K562 (cell line): ENCODE measurements around the gene HOXB1. TPM values are rescaled to one million over a fixed set of nuclear protein-coding genes. Genes with fewer than 3 reads are reported as not detected.
A peak's percentile ranks its signal among the peaks of the same experiment; 100 is the strongest.

Experiments used
- BHLHE40 ChIP-seq: IDR thresholded peaks from 2 replicates; pipeline ENCODE4 v1.6.1; 2011; ENCODE audit warnings: low read length, improper control_type of control experiment
- CXXC5 ChIP-seq: fragments of 250-450 bp; sonication (Bioruptor Pico); IDR thresholded peaks from 2 replicates; pipeline ENCODE4 v1.8.0; 2022; ENCODE audit warnings: inconsistent platforms, mild to moderate bottlenecking, moderate library complexity
- EP400 ChIP-seq: fragments of 450-650 bp; IDR thresholded peaks from 2 replicates; pipeline ENCODE4 v1.6.1; 2017; ENCODE audit warnings: antibody characterized with exemption, mild to moderate bottlenecking, moderate library complexity
- HMGN3 ChIP-seq: IDR thresholded peaks from 2 replicates; pipeline ENCODE4 v1.6.1; 2011; ENCODE audit warnings: borderline replicate concordance, low read depth, mild to moderate bottlenecking, mixed read lengths, low read length; ENCODE audit not compliant: insufficient read length; ENCODE audit errors: extremely low read depth
- NEUROD1 ChIP-seq: fragments of 150-350 bp; IDR thresholded peaks from 2 replicates; pipeline ENCODE4 v1.6.1; 2014; ENCODE audit warnings: borderline replicate concordance, low read length, low read depth; ENCODE audit not compliant: partially characterized antibody
- NRF1 ChIP-seq, 2 experiments: fragments of 450-650 bp; IDR thresholded peaks in 1 of 2; conservative IDR thresholded peaks in 1 of 2; 2 replicates each; pipeline ENCODE4 v1.6.1; 2014; ENCODE audit warnings: mild to moderate bottlenecking in 2 of 2
- POLR2B ChIP-seq: fragments of 450-650 bp; IDR thresholded peaks from 2 replicates; pipeline ENCODE4 v1.6.1; 2018; ENCODE audit warnings: low read depth; ENCODE audit not compliant: partially characterized antibody
- RBFOX2 ChIP-seq: fragments of 200-400 bp; formaldehyde crosslinking; IDR thresholded peaks from 2 replicates; pipeline ENCODE4 v1.6.1; 2017; ENCODE audit warnings: low read depth, mild to moderate bottlenecking, low read length, moderate library complexity
- SAFB ChIP-seq: fragments of 200-400 bp; formaldehyde crosslinking; IDR thresholded peaks from 2 replicates; pipeline ENCODE4 v1.6.1; 2017; ENCODE audit warnings: low read depth, low read length, borderline replicate concordance
- TARDBP ChIP-seq: fragments of 450-650 bp; IDR thresholded peaks from 2 replicates; pipeline ENCODE4 v1.6.1; 2016
- ZFX ChIP-seq: sonication (generic); formaldehyde crosslinking; IDR thresholded peaks from 2 replicates; pipeline ENCODE4 v1.8.0; 2022; ENCODE audit warnings: mild to moderate bottlenecking, missing genetic modification reagents, moderate library complexity
- polyA plus RNA-seq, 8 experiments: library from polyadenylated mRNA; depleted of rRNA in 4 of 8; stranded (reverse) in 5 of 8; unstranded in 3 of 8; fragments of >200 nt; fragmentation: Nextera tagmentation in 2 of 8; fragmentation: Illumina TruSeq in 1 of 8; extraction: Ambion mirVana in 2 of 8; extraction: Trizol in 1 of 8; gene quantifications; 2 replicates each; pipeline versions ENCODE4 v1.2.1 to v1.2.3, GENCODE V29; 2011 to 2014; ENCODE audit warnings: inconsistent platforms in 1 of 8, missing spikeins in 1 of 8
- total RNA-seq, 7 experiments: library from RNA; depleted of rRNA in 6 of 7; stranded (reverse); fragments of >200 nt in 6 of 7; fragmentation: Illumina TruSeq in 2 of 7; extraction: Trizol in 2 of 7; gene quantifications; 2 replicates each; pipeline versions ENCODE4 v1.2.1 to v1.2.3, GENCODE V29; 2011 to 2021; ENCODE audit warnings: low replicate concordance in 1 of 7
- TF ChIP-seq, protein P1 (sequence below), 2 experiments: fragments of 450-650 bp; IDR thresholded peaks; 2 replicates each; pipeline ENCODE4 v1.6.1; 2018; ENCODE audit warnings: mild to moderate bottlenecking in 2 of 2, low read depth in 1 of 2; ENCODE audit not compliant: partially characterized antibody in 2 of 2
- TF ChIP-seq, protein P2 (sequence below), 2 experiments: IDR thresholded peaks in 1 of 2; conservative IDR thresholded peaks in 1 of 2; 2 replicates each; pipeline ENCODE4 v1.6.1; 2016; ENCODE audit warnings: low read depth in 2 of 2, mild to moderate bottlenecking in 1 of 2, missing compliant biosample characterization in 1 of 2, missing genetic modification characterization in 1 of 2, moderate library complexity in 1 of 2
- TF ChIP-seq, protein P3 (sequence below): sonication (generic); formaldehyde crosslinking; IDR thresholded peaks from 2 replicates; pipeline ENCODE4 v1.8.1; 2023; ENCODE audit warnings: missing genetic modification reagents, mild to moderate bottlenecking, borderline replicate concordance

The HOXB1 gene
- total and polyA plus RNA-seq, 9 of the 15 experiments (the other 6 are each of a cell fraction or from before 2014, with no cell fraction given): 0.04 TPM; not detected in 8

DNA sequence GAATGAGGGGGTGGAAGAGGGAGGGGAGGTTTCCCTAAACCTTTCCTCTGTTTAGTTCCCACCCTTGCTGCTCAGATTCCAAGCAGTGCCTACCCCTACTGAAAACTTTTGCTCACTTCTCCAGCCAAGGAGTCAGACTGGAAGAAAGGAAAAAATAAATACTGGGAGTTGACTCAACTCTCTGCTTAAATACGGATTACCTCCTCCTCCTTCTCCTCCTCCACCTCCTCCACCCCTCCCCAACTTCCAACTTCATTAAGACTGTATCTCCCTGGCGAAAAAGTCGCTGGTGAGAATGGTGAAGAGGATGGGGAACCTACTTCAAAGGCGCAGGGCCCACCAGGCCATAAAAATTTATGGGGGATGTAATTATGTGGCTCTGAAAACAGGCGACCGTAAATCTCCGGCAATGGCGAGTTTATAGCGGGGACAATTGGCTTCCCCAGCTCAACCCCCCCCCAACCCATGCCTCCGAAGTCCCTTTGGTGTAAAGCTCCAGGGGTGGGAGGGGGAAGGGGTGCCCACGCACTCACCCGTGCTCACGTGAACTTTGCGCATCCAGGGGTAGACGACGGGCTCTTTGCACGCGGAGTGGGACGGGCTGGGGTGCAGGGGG lies 46.6 kb upstream of the HOXB1 start (continued):
- TF ChIP-seq, protein P1, sequence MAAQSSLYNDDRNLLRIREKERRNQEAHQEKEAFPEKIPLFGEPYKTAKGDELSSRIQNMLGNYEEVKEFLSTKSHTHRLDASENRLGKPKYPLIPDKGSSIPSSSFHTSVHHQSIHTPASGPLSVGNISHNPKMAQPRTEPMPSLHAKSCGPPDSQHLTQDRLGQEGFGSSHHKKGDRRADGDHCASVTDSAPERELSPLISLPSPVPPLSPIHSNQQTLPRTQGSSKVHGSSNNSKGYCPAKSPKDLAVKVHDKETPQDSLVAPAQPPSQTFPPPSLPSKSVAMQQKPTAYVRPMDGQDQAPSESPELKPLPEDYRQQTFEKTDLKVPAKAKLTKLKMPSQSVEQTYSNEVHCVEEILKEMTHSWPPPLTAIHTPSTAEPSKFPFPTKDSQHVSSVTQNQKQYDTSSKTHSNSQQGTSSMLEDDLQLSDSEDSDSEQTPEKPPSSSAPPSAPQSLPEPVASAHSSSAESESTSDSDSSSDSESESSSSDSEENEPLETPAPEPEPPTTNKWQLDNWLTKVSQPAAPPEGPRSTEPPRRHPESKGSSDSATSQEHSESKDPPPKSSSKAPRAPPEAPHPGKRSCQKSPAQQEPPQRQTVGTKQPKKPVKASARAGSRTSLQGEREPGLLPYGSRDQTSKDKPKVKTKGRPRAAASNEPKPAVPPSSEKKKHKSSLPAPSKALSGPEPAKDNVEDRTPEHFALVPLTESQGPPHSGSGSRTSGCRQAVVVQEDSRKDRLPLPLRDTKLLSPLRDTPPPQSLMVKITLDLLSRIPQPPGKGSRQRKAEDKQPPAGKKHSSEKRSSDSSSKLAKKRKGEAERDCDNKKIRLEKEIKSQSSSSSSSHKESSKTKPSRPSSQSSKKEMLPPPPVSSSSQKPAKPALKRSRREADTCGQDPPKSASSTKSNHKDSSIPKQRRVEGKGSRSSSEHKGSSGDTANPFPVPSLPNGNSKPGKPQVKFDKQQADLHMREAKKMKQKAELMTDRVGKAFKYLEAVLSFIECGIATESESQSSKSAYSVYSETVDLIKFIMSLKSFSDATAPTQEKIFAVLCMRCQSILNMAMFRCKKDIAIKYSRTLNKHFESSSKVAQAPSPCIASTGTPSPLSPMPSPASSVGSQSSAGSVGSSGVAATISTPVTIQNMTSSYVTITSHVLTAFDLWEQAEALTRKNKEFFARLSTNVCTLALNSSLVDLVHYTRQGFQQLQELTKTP (IDR thresholded peaks at IDR 0.05; ENCODE audit: low read depth in 1 of 2, partially characterized antibody in 2 of 2): peak in 1 of 2 experiments; percentile 22
- TF ChIP-seq NEUROD1: peak; percentile 22
- TF ChIP-seq HMGN3: no peak
- TF ChIP-seq CXXC5 (CRISPR knock-in tag): peak; percentile 39; the same call in 1 of the 2 replicates
- TF ChIP-seq SAFB: peak; percentile 38; the same call in 1 of the 2 replicates
- peak; percentile 5 for TF ChIP-seq POLR2B
- TF ChIP-seq, protein P2, sequence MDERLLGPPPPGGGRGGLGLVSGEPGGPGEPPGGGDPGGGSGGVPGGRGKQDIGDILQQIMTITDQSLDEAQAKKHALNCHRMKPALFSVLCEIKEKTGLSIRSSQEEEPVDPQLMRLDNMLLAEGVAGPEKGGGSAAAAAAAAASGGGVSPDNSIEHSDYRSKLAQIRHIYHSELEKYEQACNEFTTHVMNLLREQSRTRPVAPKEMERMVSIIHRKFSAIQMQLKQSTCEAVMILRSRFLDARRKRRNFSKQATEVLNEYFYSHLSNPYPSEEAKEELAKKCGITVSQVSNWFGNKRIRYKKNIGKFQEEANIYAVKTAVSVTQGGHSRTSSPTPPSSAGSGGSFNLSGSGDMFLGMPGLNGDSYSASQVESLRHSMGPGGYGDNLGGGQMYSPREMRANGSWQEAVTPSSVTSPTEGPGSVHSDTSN (CRISPR knock-in tag; IDR thresholded peaks at IDR 0.05; ENCODE audit: low read depth): no peak
- TF ChIP-seq, protein P2 (tag; conservative IDR thresholded peaks at IDR 0.05; ENCODE audit: low read depth): peak; percentile 27; the same call in 1 of the 2 replicates
- no peak for TF ChIP-seq NRF1 (conservative IDR thresholded peaks at IDR 0.05 in 1 of 2, IDR thresholded peaks at IDR 0.05 in 1 of 2)
- TF ChIP-seq, protein P3, sequence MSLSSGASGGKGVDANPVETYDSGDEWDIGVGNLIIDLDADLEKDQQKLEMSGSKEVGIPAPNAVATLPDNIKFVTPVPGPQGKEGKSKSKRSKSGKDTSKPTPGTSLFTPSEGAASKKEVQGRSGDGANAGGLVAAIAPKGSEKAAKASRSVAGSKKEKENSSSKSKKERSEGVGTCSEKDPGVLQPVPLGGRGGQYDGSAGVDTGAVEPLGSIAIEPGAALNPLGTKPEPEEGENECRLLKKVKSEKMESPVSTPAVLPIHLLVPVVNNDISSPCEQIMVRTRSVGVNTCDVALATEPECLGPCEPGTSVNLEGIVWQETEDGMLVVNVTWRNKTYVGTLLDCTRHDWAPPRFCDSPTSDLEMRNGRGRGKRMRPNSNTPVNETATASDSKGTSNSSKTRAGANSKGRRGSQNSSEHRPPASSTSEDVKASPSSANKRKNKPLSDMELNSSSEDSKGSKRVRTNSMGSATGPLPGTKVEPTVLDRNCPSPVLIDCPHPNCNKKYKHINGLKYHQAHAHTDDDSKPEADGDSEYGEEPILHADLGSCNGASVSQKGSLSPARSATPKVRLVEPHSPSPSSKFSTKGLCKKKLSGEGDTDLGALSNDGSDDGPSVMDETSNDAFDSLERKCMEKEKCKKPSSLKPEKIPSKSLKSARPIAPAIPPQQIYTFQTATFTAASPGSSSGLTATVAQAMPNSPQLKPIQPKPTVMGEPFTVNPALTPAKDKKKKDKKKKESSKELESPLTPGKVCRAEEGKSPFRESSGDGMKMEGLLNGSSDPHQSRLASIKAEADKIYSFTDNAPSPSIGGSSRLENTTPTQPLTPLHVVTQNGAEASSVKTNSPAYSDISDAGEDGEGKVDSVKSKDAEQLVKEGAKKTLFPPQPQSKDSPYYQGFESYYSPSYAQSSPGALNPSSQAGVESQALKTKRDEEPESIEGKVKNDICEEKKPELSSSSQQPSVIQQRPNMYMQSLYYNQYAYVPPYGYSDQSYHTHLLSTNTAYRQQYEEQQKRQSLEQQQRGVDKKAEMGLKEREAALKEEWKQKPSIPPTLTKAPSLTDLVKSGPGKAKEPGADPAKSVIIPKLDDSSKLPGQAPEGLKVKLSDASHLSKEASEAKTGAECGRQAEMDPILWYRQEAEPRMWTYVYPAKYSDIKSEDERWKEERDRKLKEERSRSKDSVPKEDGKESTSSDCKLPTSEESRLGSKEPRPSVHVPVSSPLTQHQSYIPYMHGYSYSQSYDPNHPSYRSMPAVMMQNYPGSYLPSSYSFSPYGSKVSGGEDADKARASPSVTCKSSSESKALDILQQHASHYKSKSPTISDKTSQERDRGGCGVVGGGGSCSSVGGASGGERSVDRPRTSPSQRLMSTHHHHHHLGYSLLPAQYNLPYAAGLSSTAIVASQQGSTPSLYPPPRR (CRISPR knock-in tag): no peak
- TF ChIP-seq EP400: peak; percentile 13; the same call in 1 of the 2 replicates
- TF ChIP-seq ZFX (CRISPR knock-in tag): peak; percentile 51; the same call in 1 of the 2 replicates
- TF ChIP-seq RBFOX2: peak; percentile 42; the same call in 1 of the 2 replicates
- no peak for TF ChIP-seq TARDBP
- TF ChIP-seq BHLHE40: peak; percentile 75
